HL-60 (cell line): ENCODE results near the gene C14orf180.

Experiments used
- DNase-seq, 2 experiments: peaks; one replicate each; pipeline ENCODE4 v3.0.0-alpha.2; 2010 to 2020; ENCODE audit warnings: low read depth in 1 of 2, low spot score in 1 of 2
- H3K27ac ChIP-seq: fragments of 250-450 bp; sonication (Bioruptor Pico); replicated peaks from 2 replicates; pipeline ENCODE4 v1.5.1; 2020; ENCODE audit warnings: mild to moderate bottlenecking, moderate library complexity
- H3K27me3 ChIP-seq: fragments of 250-450 bp; sonication (Bioruptor Pico); 2 replicates; pipeline ENCODE4 v1.5.1; 2021; ENCODE audit warnings: mild to moderate bottlenecking, moderate library complexity; ENCODE audit not compliant: insufficient read depth, poor library complexity, severe bottlenecking
- H3K4me3 ChIP-seq: replicated peaks from 2 replicates; pipeline ENCODE4 v1.5.1; 2011; ENCODE audit warnings: mild to moderate bottlenecking, control low read depth, low read length; ENCODE audit not compliant: insufficient read depth
- CTCF ChIP-seq: IDR thresholded peaks from one replicate; pipeline ENCODE4 v1.5.1; 2011; ENCODE audit warnings: low read length, control low read depth, inconsistent platforms; ENCODE audit not compliant: insufficient read depth
- GABPA ChIP-seq: IDR thresholded peaks from 2 replicates; pipeline ENCODE4 v1.6.1; 2012; ENCODE audit warnings: low read depth
- POLR2AphosphoS5 ChIP-seq: IDR thresholded peaks from 2 replicates; pipeline ENCODE4 v1.6.1; 2012; ENCODE audit warnings: low read depth
- REST ChIP-seq: IDR thresholded peaks from 2 replicates; pipeline ENCODE4 v1.6.1; 2012; ENCODE audit warnings: low read depth; ENCODE audit not compliant: insufficient replicate concordance
- SPI1 ChIP-seq: IDR thresholded peaks from 2 replicates; pipeline ENCODE4 v1.6.1; 2012; ENCODE audit warnings: low read depth, mild to moderate bottlenecking, borderline replicate concordance

The C14orf180 gene

GRCh38 chr14:104604458-104605449 is 25.2 kb downstream of the C14orf180 start, which contains the start of gene TMEM179:
Gene TMEM179, minus strand, starts transcription at chr14:104604772. Its CDS starts 31 bp downstream, at chr14:104604741.
- TF ChIP-seq SPI1, result no peak
- no peak for TF ChIP-seq CTCF
- peak; percentile 94 for TF ChIP-seq REST
- no peak for TF ChIP-seq POLR2AphosphoS5
- TF ChIP-seq GABPA, result no peak
- DNase-seq, result peak in 1 of 2 experiments; percentile 7
- Histone ChIP-seq H3K27ac (no peak within 1 kb of the TSS), H3K4me3 (no peak within 1 kb of the TSS), H3K27me3 (peaks cover 14% of the 10 kb centered on the region)

- no peak for TF ChIP-seq CTCF
- no peak for TF ChIP-seq REST
- TF ChIP-seq GABPA, result no peak
- no peak for TF ChIP-seq SPI1
- TF ChIP-seq POLR2AphosphoS5, result no peak
- peaks cover 8% of the 10 kb centered on the region for H3K27me3 ChIP-seq
- H3K27ac ChIP-seq, result no peak overlapping the region
- no peak for DNase-seq
- H3K4me3 ChIP-seq, result no peak overlapping the region
Observed at GRCh38 chr14:104609666-104610065, 30.1 kb downstream of the C14orf180 start.

GRCh38 chr14:104610749-104611310 is 31.3 kb downstream of the C14orf180 start:
- Histone ChIP-seq H3K27ac (no peak overlapping the region), H3K27me3 (peaks cover 5% of the 10 kb centered on the region), H3K4me3 (no peak overlapping the region)
- DNase-seq, result no peak
- TF ChIP-seq POLR2AphosphoS5, result no peak
- TF ChIP-seq REST, result no peak
